T-helper 2 cell treated with Interferon-gamma antibody and Interleukin-4, amounts not matched to agents 5 μg/mL and 100 μg/mL, for 36 hours (primary cell): ENCODE data around the gene DIAPH1.

Experiments used
- DNase-seq: peaks from one replicate; pipeline ENCODE4 v3.0.0; 2021; ENCODE audit warnings: low spot score
- H3K27ac Mint-ChIP-seq: one replicate; pipeline ENCODE4 v1.8.0; 2021; ENCODE audit warnings: mild to moderate bottlenecking, mixed read lengths
- H3K27me3 Mint-ChIP-seq: one replicate; pipeline ENCODE4 v1.8.0; 2021; ENCODE audit warnings: low read depth, mixed read lengths
- H3K36me3 Mint-ChIP-seq: one replicate; pipeline ENCODE4 v1.8.0; 2021; ENCODE audit warnings: low read depth, mixed read lengths
- H3K4me1 Mint-ChIP-seq: one replicate; pipeline ENCODE4 v1.8.0; 2021; ENCODE audit warnings: low read depth, mixed read lengths
- H3K4me3 Mint-ChIP-seq: one replicate; pipeline ENCODE4 v1.8.0; 2022; ENCODE audit warnings: mild to moderate bottlenecking, moderate library complexity, mixed read lengths
- H3K9me3 Mint-ChIP-seq: one replicate; pipeline ENCODE4 v1.8.0; 2021; ENCODE audit warnings: mixed read lengths

The DIAPH1 gene

GRCh38 chr5:141618804-141619554 lies at the start of gene DIAPH1:
Gene DIAPH1, minus strand, starts transcription at chr5:141619000. Its CDS starts 86 bp downstream, at chr5:141618914.
- H3K27me3 Mint-ChIP-seq = no peaks in the 10 kb centered on the region

GRCh38 chr5:141665995-141666940 lies 47.5 kb upstream of the DIAPH1 start:
- Mint-ChIP-seq H3K9me3 (no peaks in the 10 kb centered on the region), H3K4me3 (no peak overlapping the region), H3K27ac (no peak overlapping the region), H3K36me3 (no peaks in the 10 kb centered on the region), H3K27me3 (no peaks in the 10 kb centered on the region), H3K4me1 (peaks cover 4% of the 10 kb centered on the region)
- DNase-seq = no peak

More at GRCh38 chr5:141618804-141619554, at the start of gene DIAPH1:
- peak; percentile 96 for DNase-seq
- H3K27ac Mint-ChIP-seq = peak within 1 kb of the TSS; percentile 99
- peaks cover 54% of the 10 kb centered on the region for H3K36me3 Mint-ChIP-seq
- H3K4me3 Mint-ChIP-seq = peak within 1 kb of the TSS; percentile 100
- H3K9me3 Mint-ChIP-seq = no peaks in the 10 kb centered on the region
- H3K4me1 Mint-ChIP-seq = peaks cover 50% of the 10 kb centered on the region

GRCh38 chr5:141664733-141665461 lies 46.1 kb upstream of the DIAPH1 start:
- H3K4me3 Mint-ChIP-seq = no peak overlapping the region
- peaks cover 4% of the 10 kb centered on the region for H3K4me1 Mint-ChIP-seq
- peak; percentile 62 for DNase-seq
- no peaks in the 10 kb centered on the region for H3K27me3 Mint-ChIP-seq
- H3K27ac Mint-ChIP-seq = no peak overlapping the region
- no peaks in the 10 kb centered on the region for H3K9me3 Mint-ChIP-seq
- no peaks in the 10 kb centered on the region for H3K36me3 Mint-ChIP-seq

GRCh38 chr5:141663506-141663905 lies 44.7 kb upstream of the DIAPH1 start:
- H3K9me3 Mint-ChIP-seq = no peaks in the 10 kb centered on the region
- H3K36me3 Mint-ChIP-seq = no peaks in the 10 kb centered on the region
- DNase-seq = no peak
- H3K4me1 Mint-ChIP-seq = peaks cover 4% of the 10 kb centered on the region
- no peaks in the 10 kb centered on the region for H3K27me3 Mint-ChIP-seq
- H3K4me3 Mint-ChIP-seq = no peak overlapping the region
- H3K27ac Mint-ChIP-seq = no peak overlapping the region

- no peaks in the 10 kb centered on the region for H3K9me3 Mint-ChIP-seq
- no peaks in the 10 kb centered on the region for H3K27me3 Mint-ChIP-seq
- no peak for DNase-seq
- no peak overlapping the region for H3K27ac Mint-ChIP-seq
- no peaks in the 10 kb centered on the region for H3K36me3 Mint-ChIP-seq
- H3K4me3 Mint-ChIP-seq = no peak overlapping the region
- peaks cover 4% of the 10 kb centered on the region for H3K4me1 Mint-ChIP-seq
These were observed 43.2 kb upstream of the DIAPH1 start for GRCh38 chr5:141662028-141662427.

- DNase-seq = no peak
- Mint-ChIP-seq H3K9me3 (no peaks in the 10 kb centered on the region), H3K27ac (no peak overlapping the region)
These were observed 39.2 kb upstream of the DIAPH1 start for GRCh38 chr5:141657937-141658545.

GRCh38 chr5:141657404-141657803 lies 38.6 kb upstream of the DIAPH1 start:
- no peaks in the 10 kb centered on the region for H3K4me1 Mint-ChIP-seq
- no peak overlapping the region for H3K4me3 Mint-ChIP-seq
- no peak overlapping the region for H3K27ac Mint-ChIP-seq
- no peak for DNase-seq
- H3K27me3 Mint-ChIP-seq = no peaks in the 10 kb centered on the region
- no peaks in the 10 kb centered on the region for H3K9me3 Mint-ChIP-seq
- H3K36me3 Mint-ChIP-seq = no peaks in the 10 kb centered on the region

More at GRCh38 chr5:141657937-141658545, 39.2 kb upstream of the DIAPH1 start:
- Mint-ChIP-seq H3K4me1 (no peaks in the 10 kb centered on the region), H3K27me3 (no peaks in the 10 kb centered on the region), H3K36me3 (no peaks in the 10 kb centered on the region), H3K4me3 (no peak overlapping the region)

GRCh38 chr5:141656396-141656795 lies 37.6 kb upstream of the DIAPH1 start:
- DNase-seq = no peak
- H3K4me1 Mint-ChIP-seq = peaks cover 5% of the 10 kb centered on the region
- no peak overlapping the region for H3K4me3 Mint-ChIP-seq
- no peaks in the 10 kb centered on the region for H3K27me3 Mint-ChIP-seq
- H3K27ac Mint-ChIP-seq = no peak overlapping the region
- no peaks in the 10 kb centered on the region for H3K36me3 Mint-ChIP-seq
- H3K9me3 Mint-ChIP-seq = no peaks in the 10 kb centered on the region

GRCh38 chr5:141655020-141655419 lies 36.2 kb upstream of the DIAPH1 start:
- Mint-ChIP-seq H3K27me3 (no peaks in the 10 kb centered on the region), H3K4me3 (no peak overlapping the region), H3K9me3 (no peaks in the 10 kb centered on the region), H3K27ac (no peak overlapping the region), H3K36me3 (no peaks in the 10 kb centered on the region), H3K4me1 (peaks cover 13% of the 10 kb centered on the region)
- DNase-seq = no peak

- Mint-ChIP-seq H3K36me3 (peaks cover 2% of the 10 kb centered on the region), H3K27ac (no peak overlapping the region), H3K9me3 (no peaks in the 10 kb centered on the region), H3K4me1 (peaks cover 17% of the 10 kb centered on the region), H3K27me3 (no peaks in the 10 kb centered on the region), H3K4me3 (no peak overlapping the region)
- DNase-seq = no peak
These were observed 35.5 kb upstream of the DIAPH1 start for GRCh38 chr5:141654298-141654697.

- DNase-seq = no peak
- Mint-ChIP-seq H3K4me3 (peak overlapping the region; percentile 98), H3K36me3 (peaks cover 8% of the 10 kb centered on the region), H3K27ac (peak overlapping the region; percentile 81), H3K4me1 (peaks cover 19% of the 10 kb centered on the region), H3K9me3 (no peaks in the 10 kb centered on the region), H3K27me3 (no peaks in the 10 kb centered on the region)
These were observed 32.9 kb upstream of the DIAPH1 start for GRCh38 chr5:141651728-141652105.

GRCh38 chr5:141650851-141651727 lies 32.3 kb upstream of the DIAPH1 start, which contains the start of gene FCHSD1:
Gene FCHSD1, minus strand, starts transcription at chr5:141651418. Its CDS starts 50 bp downstream, at chr5:141651368.
- Mint-ChIP-seq H3K36me3 (peaks cover 13% of the 10 kb centered on the region), H3K4me1 (peaks cover 19% of the 10 kb centered on the region), H3K9me3 (no peaks in the 10 kb centered on the region), H3K27ac (peak within 1 kb of the TSS; percentile 95), H3K27me3 (no peaks in the 10 kb centered on the region), H3K4me3 (peak within 1 kb of the TSS; percentile 98)
- DNase-seq = peak; percentile 80
